Measurements from ENCODE around the gene RHOV. TPM values are rescaled to one million over a fixed set of nuclear protein-coding genes. Genes with fewer than 3 reads are reported as not detected.

Gene RHOV, protein sequence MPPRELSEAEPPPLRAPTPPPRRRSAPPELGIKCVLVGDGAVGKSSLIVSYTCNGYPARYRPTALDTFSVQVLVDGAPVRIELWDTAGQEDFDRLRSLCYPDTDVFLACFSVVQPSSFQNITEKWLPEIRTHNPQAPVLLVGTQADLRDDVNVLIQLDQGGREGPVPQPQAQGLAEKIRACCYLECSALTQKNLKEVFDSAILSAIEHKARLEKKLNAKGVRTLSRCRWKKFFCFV
- under 1 TPM; 0.27 to 0.51 TPM for total RNA-seq

- CTCF ChIA-PET, result interaction anchor here (0.8 to 4.6 kb wide), 8 partner anchors 10 to 73 kb away, joined by 3 to 63 read pairs (median 6); partner anchors contain the start of gene VPS18
- POLR2A ChIA-PET, result interaction anchor here (0.6 to 1.0 kb wide), 3 partner anchors 15 to 284 kb away, joined by 3 to 4 read pairs (median 3); partner anchors contain the start of gene DNAJC17
Observed at GRCh38 chr15:40873694-40874561, at the start of gene RHOV. TSS of gene RHOV (minus strand) at chr15:40874234. CDS start at chr15:40874139, 95 bp downstream.

DNA sequence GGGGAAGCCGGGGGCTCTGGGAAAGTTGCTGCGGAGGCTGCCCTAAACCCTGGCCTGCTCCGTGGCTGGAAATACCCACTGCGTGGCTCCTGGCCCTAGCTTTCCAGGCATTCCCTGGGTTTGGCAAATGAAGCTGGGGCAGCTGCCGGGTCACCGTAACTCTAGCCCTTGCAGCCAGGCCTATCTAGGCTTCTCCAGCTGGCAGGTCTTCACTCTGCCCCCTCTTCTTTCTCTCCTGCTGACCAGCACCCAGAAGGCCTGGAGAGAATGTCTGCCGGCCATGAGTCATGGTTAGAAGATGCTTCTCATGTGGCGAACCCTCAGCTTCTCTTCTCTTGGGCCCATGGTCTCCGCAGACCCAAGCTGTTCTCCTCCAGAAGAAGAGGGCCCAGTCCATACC, 49.5 kb upstream of the RHOV start:
- CTCF ChIA-PET, result interaction anchor here (1.4 to 1.8 kb wide), 3 partner anchors 18 to 29 kb away, joined by 4 to 6 read pairs (median 5); no protein-coding TSS in a partner anchor
- POLR2A ChIA-PET, result no interaction called here

DNA sequence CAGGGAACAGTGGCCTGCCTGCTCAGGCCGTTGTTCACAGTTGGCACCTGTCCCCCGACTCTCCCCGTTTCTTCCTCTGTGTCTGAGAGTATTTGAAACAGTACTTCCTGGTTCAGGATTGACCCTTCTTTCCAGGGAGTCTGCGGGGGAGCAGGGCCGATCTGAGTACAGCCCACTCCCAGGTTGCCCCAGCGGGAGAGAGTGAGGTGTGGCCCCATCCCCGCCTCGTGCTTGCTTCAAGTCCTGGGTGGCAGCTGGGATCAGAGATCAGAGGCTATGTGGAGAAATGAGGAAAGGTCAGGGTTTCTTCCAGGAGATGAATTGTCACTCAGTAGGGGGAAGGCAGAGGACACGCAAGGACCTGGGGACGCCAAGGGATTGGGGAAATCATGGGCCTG, 48.6 kb upstream of the RHOV start:
- CTCF ChIA-PET, result interaction anchor here (1.4 to 1.8 kb wide), 2 partner anchors 8 to 30 kb away, joined by 4 read pairs; no protein-coding TSS in a partner anchor

GRCh38 chr15:40921949-40922607, 48.0 kb upstream of the RHOV start:
- ChIA-PET POLR2A (no interaction called here), CTCF (interaction anchor here (1.4 kb wide), 1 partner anchor 9 kb away, joined by 4 read pairs; no protein-coding TSS in a partner anchor)

More for the DNA sequence above, 48.6 kb upstream of the RHOV start:
- POLR2A ChIA-PET, result no interaction called here

GRCh38 chr15:40918799-40919392, 44.9 kb upstream of the RHOV start:
- ChIA-PET POLR2A (no interaction called here), CTCF (interaction anchor here (0.5 kb wide), 1 partner anchor 77 kb away, joined by 3 read pairs; no protein-coding TSS in a partner anchor)

DNA sequence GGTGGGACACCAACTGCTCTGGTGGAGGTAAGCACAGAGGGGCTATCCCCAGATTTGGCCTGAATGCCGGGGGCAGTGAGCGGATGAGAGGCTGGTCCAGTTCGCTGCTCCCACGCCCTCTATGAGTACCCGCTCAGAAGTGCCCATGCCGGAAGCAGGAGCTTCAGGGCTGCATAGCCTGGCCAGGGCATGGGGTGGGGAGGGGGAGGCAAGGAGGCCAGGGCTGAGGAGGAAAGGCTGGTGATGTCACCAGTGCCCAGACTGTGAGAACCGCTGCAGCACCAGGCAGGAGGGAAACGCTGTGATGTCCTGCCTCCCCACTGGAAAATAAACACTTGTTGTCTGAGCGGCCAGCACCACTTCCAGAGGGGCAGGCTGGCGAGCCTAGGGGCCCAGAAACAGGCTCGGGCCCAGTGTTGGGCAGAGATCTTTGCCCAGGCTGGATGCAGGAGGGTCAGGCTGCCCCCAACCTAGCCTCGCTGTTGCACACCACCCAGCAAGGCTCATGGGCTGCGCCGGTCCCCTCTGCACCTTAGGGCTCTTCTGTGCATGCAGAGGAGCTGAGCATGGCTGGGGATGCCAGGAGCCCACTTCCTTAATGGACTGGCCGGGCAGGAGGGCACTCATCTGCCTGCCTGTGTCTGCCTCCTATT, 44.2 kb upstream of the RHOV start:
- POLR2A ChIA-PET, result no interaction called here
- CTCF ChIA-PET, result interaction anchor here (0.5 to 1.3 kb wide), 2 partner anchors 10 to 76 kb away, joined by 3 to 4 read pairs; no protein-coding TSS in a partner anchor

- ChIA-PET POLR2A (no interaction called here), CTCF (interaction anchor here (1.1 to 1.3 kb wide), 2 partner anchors 8 to 10 kb away, joined by 3 to 4 read pairs; no protein-coding TSS in a partner anchor)
Observed at GRCh38 chr15:40917585-40917984, 43.6 kb upstream of the RHOV start.

GRCh38 chr15:40915679-40916078, 41.6 kb upstream of the RHOV start:
- POLR2A ChIA-PET, result interaction anchor here (0.6 kb wide), 1 partner anchor 9 kb away, joined by 3 read pairs; no protein-coding TSS in a partner anchor
- CTCF ChIA-PET, result interaction anchor here (0.7 to 3.2 kb wide), 4 partner anchors 10 to 93 kb away, joined by 3 to 15 read pairs (median 3); partner anchors contain the start of gene DLL4

DNA sequence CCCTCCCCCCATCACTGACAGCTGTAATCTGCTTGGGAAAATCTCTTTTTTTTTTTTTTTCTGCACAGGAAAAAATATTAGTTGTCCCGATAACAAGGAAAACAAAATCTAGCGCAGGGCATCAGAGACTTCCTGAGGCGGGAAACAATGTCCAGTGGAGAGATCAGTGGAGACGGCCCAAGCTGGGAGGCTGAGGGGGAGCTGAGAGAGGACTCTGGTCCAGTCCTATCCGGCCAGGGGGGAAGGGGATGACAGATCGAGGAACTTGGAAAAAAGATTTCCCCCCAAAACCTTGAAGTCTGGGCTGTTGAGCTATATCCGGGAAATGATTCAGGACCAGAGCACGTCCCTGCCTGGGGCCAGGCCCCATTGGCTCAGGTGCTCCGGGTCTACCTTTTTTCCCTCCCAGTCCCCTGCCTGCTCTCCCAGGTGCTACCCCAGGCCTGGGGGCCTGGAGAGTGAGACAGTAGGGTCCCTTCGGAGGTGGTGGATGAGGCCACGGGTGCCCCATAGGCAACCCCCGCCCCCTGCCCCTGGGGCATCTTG, 41.2 kb upstream of the RHOV start:
- POLR2A ChIA-PET, result interaction anchor here (0.6 kb wide), 1 partner anchor 9 kb away, joined by 3 read pairs; no protein-coding TSS in a partner anchor
- CTCF ChIA-PET, result interaction anchor here (0.7 to 3.2 kb wide), 4 partner anchors 10 to 93 kb away, joined by 3 to 15 read pairs (median 3); partner anchors contain the start of gene DLL4

GRCh38 chr15:40914486-40914885, 40.5 kb upstream of the RHOV start:
- POLR2A ChIA-PET, result no interaction called here

GRCh38 chr15:40914013-40914412, 40.0 kb upstream of the RHOV start:
- CTCF ChIA-PET, result interaction anchor here (0.5 to 3.2 kb wide), 2 partner anchors 9 to 235 kb away, joined by 3 to 15 read pairs; no protein-coding TSS in a partner anchor
- POLR2A ChIA-PET, result no interaction called here

More at GRCh38 chr15:40914486-40914885, 40.5 kb upstream of the RHOV start:
- CTCF ChIA-PET, result interaction anchor here (0.5 to 3.2 kb wide), 4 partner anchors 9 to 235 kb away, joined by 3 to 15 read pairs (median 3); partner anchors contain the start of gene DLL4

DNA sequence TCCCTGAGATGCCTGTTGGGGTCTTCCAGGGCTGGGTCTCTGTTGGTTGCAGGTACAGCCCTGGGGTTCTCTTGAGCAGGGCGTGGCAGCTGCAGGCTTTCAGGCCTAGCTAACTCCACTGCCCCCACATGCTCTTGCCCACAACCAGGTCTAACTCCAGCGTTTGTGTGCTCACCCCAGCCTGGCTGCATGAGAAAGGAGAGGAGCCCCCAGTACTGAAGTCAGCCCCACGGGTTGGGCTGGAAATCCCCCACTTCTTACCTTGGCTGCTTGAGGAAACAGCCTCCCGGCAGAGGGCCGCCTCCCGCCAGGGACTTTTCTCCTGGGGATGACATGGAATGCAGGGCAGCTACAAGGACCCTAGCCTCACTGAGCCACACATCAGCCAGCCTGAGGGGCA, 38.4 kb upstream of the RHOV start:
- CTCF ChIA-PET, result interaction anchor here (0.6 to 0.7 kb wide), 2 partner anchors 9 to 18 kb away, joined by 3 read pairs; no protein-coding TSS in a partner anchor
- POLR2A ChIA-PET, result no interaction called here

GRCh38 chr15:40911693-40912092, 37.7 kb upstream of the RHOV start:
- CTCF ChIA-PET, result interaction anchor here (0.6 kb wide), 1 partner anchor 18 kb away, joined by 3 read pairs; no protein-coding TSS in a partner anchor
- POLR2A ChIA-PET, result no interaction called here

- CTCF ChIA-PET, result no interaction called here
- POLR2A ChIA-PET, result no interaction called here
Observed at GRCh38 chr15:40911141-40911540, 37.1 kb upstream of the RHOV start.

GRCh38 chr15:40909662-40910630, 35.9 kb upstream of the RHOV start:
- ChIA-PET CTCF (interaction anchor here (0.6 kb wide), 1 partner anchor 49 kb away, joined by 4 read pairs; no protein-coding TSS in a partner anchor), POLR2A (no interaction called here)

DNA sequence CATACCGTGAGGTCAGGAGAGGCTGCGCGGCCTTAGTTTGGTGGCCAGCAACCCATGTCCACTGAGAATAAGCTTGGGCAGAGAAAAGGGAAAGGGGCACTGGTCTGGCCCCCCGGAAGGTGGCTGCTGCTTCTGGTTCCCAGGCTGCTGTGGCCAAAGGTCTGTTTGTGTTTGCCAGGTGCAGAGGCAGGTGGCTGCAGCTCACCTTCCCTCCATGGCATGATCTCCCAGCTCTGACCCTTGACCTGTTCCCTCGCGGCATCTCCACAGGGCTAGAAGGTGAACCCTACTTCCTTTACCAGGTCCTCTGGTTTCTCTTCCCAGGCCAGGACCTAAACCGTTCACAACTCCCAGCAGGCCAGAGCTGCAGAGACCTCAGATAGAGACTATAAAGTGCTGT, 34.1 kb upstream of the RHOV start:
- CTCF ChIA-PET, result interaction anchor here (1.1 to 6.5 kb wide), 8 partner anchors 9 to 239 kb away, joined by 3 to 71 read pairs (median 22); partner anchors contain the start of genes CHAC1, DLL4 and VPS18
- POLR2A ChIA-PET, result interaction anchor here (1.1 to 1.4 kb wide), 2 partner anchors 33 to 45 kb away, joined by 4 read pairs; partner anchors contain the start of gene CHAC1
